IPS DF 4.7 (cell line): ENCODE measurements around the gene TNFSF11.

Experiments used
- DNase-seq: peaks from one replicate; pipeline ENCODE4 v3.0.0-alpha.2; 2013; ENCODE audit warnings: low spot score; ENCODE audit errors: extremely low read depth

TNFSF11 gene

DNA sequence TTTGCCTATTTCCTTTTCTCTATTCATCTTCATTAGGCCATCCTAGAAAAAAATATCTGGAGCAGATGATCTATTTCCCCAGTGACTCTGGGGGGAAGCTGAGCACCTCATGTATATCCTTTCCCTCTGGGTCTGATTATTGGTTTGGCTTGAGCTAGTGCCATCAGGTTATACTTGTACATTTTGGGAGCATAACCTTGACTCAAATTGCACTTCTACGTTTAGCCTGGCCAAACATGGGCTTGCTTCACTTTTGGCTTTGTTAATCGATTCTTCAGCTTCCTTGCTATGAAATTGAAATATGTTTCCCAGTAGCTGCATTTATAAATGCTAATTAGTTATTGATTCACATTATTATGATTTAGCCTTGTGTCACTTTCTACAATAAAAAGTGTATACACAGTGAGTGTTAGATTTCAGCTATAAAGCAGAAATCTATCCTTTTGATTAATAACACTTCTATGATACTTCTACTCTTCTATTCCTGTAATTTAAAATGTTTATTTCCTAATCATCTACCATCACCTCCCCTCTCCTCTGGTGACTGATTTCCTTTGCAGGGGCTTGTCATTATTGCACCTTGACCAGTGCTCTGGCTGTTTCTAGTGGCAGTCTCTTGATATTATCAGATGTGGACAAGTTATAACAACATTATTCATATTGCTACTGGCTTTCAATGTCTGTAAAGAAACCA lies 37.3 kb downstream of the TNFSF11 start:
- DNase-seq, result no peak

DNA sequence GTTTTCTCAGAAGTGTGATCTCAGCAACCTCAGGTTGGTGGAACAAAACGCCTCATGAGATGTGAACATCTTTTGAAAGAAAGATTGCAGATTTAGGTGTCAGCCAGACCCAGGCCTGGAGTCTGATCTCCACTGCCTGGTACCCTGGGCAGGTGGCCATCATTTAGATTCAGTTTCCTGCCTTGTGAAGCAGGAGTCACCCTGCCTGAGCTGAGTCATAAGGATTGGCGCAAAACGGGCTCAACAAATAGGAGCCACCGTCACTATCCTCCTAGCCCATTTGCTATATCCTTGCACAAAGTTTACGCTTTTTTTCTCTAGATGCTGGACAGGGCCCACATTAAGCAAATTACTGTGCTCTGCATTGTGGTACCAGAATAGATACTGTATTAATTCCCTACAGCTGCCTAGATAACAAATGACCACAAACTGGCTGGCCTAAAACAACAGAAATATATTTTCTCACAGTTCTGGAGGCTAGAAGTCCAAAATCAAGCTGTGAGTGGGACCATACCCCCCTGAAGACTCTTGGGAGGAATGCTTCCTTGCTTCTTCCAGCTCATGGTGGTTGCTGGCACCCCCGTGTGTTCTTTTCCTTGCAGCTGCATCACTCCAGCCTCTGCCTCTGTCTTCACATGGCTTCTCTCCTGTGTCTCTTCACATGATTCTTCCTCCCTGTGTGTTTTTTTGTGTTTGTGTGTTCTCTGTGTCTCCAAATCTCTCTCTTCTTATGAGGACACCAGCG lies 38.2 kb downstream of the TNFSF11 start:
- DNase-seq, result no peak

GRCh38 chr13:42614436-42615035 lies 40.6 kb downstream of the TNFSF11 start:
- DNase-seq, result no peak

- DNase-seq, result no peak
Measured at GRCh38 chr13:42615691-42616090, 41.7 kb downstream of the TNFSF11 start.

DNA sequence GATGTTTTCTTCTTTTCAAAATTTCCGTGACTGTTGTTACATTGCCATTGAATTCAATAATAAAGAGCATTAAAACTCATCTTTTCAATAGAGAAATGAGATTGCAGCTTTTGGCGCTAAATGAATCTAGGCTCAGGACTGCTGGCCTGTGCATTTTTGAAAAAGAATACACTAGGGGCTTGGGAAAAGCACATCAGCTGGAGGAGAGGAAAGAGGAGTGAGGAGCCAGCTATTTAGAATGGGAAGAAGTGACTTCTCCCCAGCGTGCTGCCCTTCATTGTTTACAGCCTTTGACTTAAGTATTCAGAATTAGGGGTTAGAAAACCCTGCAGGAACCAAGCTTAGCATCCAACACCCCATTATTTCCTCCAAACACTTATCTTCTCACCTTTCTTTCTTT lies 43.3 kb downstream of the TNFSF11 start:
- DNase-seq, result no peak

DNA sequence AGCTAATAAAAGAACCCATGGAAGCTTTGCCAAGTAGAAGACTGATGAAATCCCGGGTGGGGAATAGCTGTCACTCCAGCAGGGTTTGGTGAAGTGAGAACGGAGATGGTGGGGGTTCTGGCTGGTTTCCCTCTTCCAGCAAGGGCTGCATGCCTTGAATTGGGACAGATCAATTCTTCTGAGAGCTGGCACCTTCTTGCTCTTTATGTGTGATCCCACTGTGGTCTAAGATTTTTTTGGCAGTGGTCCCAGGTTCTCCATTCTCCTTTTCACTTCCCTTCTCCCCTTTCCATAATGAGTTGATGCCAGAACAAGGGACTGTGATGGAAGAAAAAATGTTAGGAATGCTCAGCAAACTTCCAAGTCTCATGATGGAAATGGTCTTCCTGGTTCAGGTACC lies 50.0 kb downstream of the TNFSF11 start:
- DNase-seq, result no peak

DNA sequence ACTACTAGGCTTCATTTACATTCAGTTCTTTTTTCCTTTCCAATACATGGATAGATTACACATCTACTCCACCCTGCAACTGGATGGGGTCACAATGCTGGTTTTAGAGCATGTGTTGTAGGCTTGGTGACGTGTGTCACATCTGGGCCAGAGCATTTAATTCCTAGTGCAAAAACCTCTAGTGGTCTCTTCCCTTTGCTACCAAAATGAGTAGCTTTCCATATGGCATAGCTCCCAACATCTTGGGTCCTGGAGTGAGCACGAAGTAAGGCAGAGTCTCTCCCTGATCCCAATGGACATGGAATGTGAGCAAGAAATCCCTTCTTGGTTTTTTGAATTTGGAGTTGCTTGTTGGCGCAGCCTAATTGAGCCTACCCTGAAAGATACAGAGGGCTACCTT lies 51.7 kb downstream of the TNFSF11 start:
- no peak for DNase-seq

DNA sequence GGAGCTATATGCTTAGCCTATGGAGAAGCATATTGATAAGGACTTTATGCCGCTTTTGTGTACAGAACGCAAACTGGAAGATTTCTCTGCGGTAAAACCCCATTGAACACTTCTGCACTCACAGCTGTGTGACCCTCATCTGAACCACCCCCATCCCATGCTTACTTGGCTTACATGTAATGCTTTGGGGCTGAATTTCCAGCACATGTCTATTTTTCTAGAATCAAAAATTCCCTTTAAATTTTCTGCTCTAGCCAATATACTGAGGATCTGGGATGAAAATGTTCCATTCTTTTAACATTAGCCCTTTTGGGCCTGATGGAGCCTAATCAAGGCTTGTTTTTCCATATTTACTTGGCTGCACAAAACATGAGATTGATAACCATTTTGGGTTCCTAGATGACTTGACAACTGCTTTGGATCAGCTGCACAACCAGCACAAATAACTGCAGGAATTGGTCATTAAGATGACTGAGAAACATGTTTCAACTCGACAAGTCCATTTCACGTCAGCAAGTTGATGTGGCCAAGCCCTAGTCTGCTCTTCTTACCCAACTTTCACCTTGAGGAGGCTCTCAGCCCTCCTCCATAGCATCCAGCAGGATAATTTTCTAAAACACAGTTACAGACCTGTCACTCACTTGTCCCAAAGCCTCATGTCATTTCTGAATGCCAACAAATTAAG lies 52.4 kb downstream of the TNFSF11 start:
- no peak for DNase-seq

DNA sequence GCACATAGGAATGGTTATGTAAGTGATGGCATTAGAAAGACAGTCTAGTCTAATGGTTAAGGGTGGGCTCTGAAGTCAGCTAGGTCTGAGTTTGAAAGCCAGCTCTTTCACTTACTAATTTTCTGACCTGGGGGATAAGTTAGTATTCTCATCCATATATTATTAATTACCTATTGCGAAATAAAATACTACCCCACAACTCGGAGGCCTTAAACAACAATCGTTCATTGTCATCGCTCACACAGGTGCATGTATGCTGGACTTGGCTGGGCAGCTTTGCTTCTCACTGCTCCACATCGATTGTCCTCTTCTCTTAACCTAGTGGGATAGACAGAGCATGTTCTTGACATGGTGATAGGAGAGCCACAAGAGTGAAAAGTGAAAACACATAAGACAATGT lies 54.7 kb downstream of the TNFSF11 start:
- DNase-seq, result no peak

GRCh38 chr13:42631181-42631580 lies 57.2 kb downstream of the TNFSF11 start:
- no peak for DNase-seq

DNA sequence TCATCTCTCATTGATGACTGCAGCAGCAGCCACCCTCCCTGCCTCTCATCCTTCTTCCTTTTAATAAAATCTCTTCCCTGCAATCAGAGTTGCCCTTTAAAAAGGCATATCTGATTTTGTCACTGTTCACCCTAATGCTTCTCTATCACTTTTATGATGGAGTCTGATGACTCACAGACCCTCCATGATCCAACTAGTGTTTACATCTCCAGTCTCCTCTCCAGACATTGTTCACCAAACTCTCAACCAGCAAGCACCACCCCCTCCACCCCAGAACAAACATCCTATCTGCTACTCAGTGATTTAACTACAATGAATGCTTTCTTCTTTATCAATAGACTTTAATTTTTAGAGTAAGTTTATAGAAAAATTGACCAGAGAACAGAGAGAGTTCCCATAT lies 59.5 kb downstream of the TNFSF11 start:
- DNase-seq, result no peak

DNA sequence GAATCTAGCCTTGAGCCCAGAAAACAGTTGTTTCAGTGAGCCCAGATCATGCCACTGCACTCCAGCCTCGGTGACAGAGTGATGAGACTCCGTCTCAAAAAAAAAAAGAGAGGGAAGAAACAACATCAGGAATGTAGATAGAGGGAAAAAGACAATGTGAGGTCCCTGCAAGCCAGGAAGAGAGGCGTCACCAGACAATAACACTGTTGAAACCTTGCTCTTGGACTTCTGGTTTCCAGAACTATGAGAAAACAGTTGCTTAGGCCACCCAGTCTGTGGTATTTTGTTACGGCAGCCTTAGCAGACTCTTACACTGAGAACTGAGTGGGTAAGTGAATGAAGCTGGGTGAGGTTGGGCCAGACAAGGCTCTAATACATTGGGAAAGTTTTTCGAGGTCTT lies 64.1 kb downstream of the TNFSF11 start:
- no peak for DNase-seq

- no peak for DNase-seq
Measured at GRCh38 chr13:42638886-42639285, 64.9 kb downstream of the TNFSF11 start.

DNA sequence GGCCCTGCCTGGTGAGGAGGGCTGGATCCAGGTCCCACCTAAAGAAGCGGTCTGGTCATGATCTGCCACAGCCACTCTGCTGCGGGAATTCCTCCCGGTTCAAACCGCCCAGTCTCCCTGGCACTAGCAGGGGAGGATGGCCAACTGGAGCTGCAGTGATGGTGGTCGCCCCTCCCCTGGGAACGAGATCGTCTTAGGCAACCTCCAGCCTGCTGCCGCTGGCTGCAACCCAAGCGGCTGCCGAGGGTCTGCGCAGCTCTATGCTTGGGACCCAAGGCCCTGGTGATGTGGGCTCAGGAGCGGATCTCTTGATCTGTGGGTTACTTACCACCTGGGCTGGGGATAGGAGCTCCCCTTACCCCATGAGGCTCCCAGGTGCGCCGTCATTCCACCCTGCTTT lies 69.1 kb downstream of the TNFSF11 start:
- no peak for DNase-seq

- no peak for DNase-seq
Measured at GRCh38 chr13:42644841-42645240, 70.9 kb downstream of the TNFSF11 start.

GRCh38 chr13:42645717-42646116 lies 71.8 kb downstream of the TNFSF11 start:
- no peak for DNase-seq

DNA sequence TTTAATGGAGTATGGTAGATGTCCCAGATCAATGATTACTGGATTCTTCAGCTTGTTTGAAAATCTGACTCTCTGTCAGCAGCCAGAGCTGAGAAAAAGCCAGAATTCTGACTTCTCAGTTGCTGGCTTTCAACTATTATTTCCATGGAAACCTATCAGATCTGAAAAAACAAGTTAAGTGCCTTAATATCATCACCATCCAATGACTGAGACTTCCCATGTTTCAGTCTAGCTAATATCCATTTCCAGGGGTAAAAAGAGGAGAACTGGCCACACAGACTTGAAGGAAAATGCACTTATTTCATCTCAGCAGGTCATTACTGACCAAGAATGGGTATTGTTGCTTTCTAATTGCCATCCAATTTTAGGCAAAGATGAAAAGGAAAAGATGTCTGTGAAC lies 75.2 kb downstream of the TNFSF11 start:
- DNase-seq, result no peak

DNA sequence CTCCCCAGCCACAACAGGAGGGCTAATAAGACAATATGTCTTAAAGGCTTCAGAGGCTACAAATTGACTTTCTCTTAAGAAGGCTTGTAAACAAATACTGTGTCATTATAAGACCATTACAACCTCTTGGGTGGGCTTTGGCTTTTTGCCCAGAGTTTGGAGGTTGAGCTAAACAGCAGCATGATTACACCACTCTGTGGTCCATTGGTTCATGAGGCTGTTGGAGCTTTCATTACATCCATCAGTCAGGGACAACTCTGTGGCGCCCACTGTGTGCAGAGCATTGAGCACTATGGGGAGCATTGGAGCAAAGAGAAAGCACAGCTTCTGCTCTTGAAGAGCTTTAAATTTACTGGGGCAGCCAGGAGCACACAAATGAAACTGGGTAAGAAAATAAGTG lies 75.9 kb downstream of the TNFSF11 start:
- DNase-seq, result no peak

GRCh38 chr13:42650506-42650905 lies 76.6 kb downstream of the TNFSF11 start:
- no peak for DNase-seq

DNA sequence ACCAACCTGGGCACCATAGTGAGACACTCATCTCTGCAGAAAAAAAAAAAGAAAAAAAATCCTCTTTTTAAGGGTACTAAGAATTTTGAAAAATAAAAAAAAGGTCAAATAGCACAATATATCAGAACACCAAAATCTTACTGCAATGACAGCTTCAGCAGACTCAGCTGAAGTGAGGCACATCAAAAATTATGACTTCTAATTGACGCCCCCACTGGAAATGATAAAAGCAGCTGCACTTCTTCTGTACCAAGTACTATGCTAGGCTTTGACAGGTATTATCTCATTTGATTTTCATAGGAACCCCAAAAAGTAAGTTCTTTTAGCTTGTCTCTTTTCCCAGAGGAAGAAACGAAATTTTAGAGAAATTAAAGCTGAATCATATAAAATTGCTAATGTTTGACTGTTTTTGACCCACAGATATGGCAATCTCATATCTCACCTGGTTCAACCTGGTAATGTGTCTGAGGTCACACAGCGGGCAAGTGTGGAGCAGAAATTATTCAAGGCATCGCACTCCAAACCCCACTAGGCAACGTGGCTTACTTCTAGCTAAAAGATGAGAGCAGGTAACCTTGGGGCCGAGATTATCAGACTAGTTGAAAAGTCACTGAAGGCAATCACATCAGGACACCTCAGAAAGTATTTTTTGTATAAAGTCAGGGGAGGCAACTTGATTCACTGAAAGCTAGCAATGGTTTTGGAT lies 78.1 kb downstream of the TNFSF11 start:
- DNase-seq, result no peak

GRCh38 chr13:42652642-42653415 lies 78.9 kb downstream of the TNFSF11 start:
- no peak for DNase-seq
